WTC11 (cell line): Measurements from ENCODE around the gene UFM1. TPM values are rescaled to one million over a fixed set of nuclear protein-coding genes. Genes with fewer than 3 reads are reported as not detected.
A peak's percentile ranks its signal among the peaks of the same experiment; 100 is the strongest.

ENCODE experiments used
- ATAC-seq: fragments of 200-7000 bp; cut with Tn5 transposase; 2 replicates; pipeline ENCODE4 v1.10.0; 2021; ENCODE audit warnings: mild to moderate bottlenecking, moderate library complexity
- Bru-seq: library from RNA; stranded (reverse); fragments of 400-500 nt; gene quantifications from one replicate; lab custom pipeline; 2021; lab: Mats Ljungman, UMichigan
- CTCF ChIA-PET: fragments of 300-600 bp; sonication (Branson Sonifier 250); formaldehyde crosslinking; loops from one replicate; lab custom pipeline; 2021; ENCODE audit warnings: antibody characterized with exemption; lab: Charles Lee
- POLR2A ChIA-PET: fragments of 350-600 bp; sonication (Branson Sonifier 250); formaldehyde crosslinking; loops from one replicate; lab custom pipeline; 2021; ENCODE audit warnings: antibody characterized with exemption; lab: Charles Lee
- DNase-seq: peaks from one replicate; pipeline ENCODE4 v3.0.0; 2021; ENCODE audit warnings: low spot score
- H3K27ac Mint-ChIP-seq: 2 replicates; pipeline ENCODE4 v1.8.0; 2021; ENCODE audit warnings: mixed read lengths
- H3K27me3 Mint-ChIP-seq: 2 replicates; pipeline ENCODE4 v1.8.0; 2021; ENCODE audit warnings: low read depth, mild to moderate bottlenecking, moderate library complexity, mixed read lengths
- H3K36me3 Mint-ChIP-seq: 2 replicates; pipeline ENCODE4 v1.8.0; 2021; ENCODE audit warnings: mixed read lengths
- H3K4me1 Mint-ChIP-seq: 2 replicates; pipeline ENCODE4 v1.8.0; 2022; ENCODE audit warnings: mixed read lengths
- H3K4me3 Mint-ChIP-seq: 2 replicates; pipeline ENCODE4 v1.8.0; 2021; ENCODE audit warnings: mild to moderate bottlenecking, moderate library complexity, mixed read lengths
- H3K9me3 Mint-ChIP-seq: 2 replicates; pipeline ENCODE4 v1.8.0; 2021; ENCODE audit warnings: mixed read lengths
- ARID4B ChIP-seq: sonication (generic); formaldehyde crosslinking; IDR thresholded peaks from 2 replicates; pipeline ENCODE4 v1.8.0; 2023; ENCODE audit warnings: missing genetic modification reagents, mild to moderate bottlenecking, borderline replicate concordance
- ATF2 ChIP-seq: sonication (generic); formaldehyde crosslinking; IDR thresholded peaks from 2 replicates; pipeline ENCODE4 v1.8.1; 2022; ENCODE audit warnings: low read depth, missing genetic modification reagents, borderline replicate concordance
- CBFB ChIP-seq: sonication (generic); formaldehyde crosslinking; IDR thresholded peaks from 2 replicates; pipeline ENCODE4 v1.8.1; 2022; ENCODE audit warnings: mild to moderate bottlenecking, low read depth, missing genetic modification reagents
- CDX4 ChIP-seq: fragments of 250-450 bp; sonication (Bioruptor Pico); IDR thresholded peaks from 2 replicates; pipeline ENCODE4 v1.9.0; 2021; ENCODE audit warnings: moderate library complexity, mild to moderate bottlenecking, inconsistent platforms, borderline replicate concordance
- FOXP4 ChIP-seq: sonication (generic); formaldehyde crosslinking; IDR thresholded peaks from 2 replicates; pipeline ENCODE4 v1.8.0; 2022; ENCODE audit warnings: mild to moderate bottlenecking, missing genetic modification reagents
- GABPB1 ChIP-seq: sonication (generic); formaldehyde crosslinking; IDR thresholded peaks from 2 replicates; pipeline ENCODE4 v1.8.1; 2023; ENCODE audit warnings: mild to moderate bottlenecking, missing genetic modification reagents
- GRHL2 ChIP-seq: fragments of 250-450 bp; sonication (Bioruptor Pico); IDR thresholded peaks from 2 replicates; pipeline ENCODE4 v1.8.0; 2022; ENCODE audit warnings: mild to moderate bottlenecking, moderate library complexity; ENCODE audit not compliant: insufficient replicate concordance, severe bottlenecking
- MAX ChIP-seq: sonication (generic); formaldehyde crosslinking; IDR thresholded peaks from 2 replicates; pipeline ENCODE4 v1.8.0; 2022; ENCODE audit warnings: mild to moderate bottlenecking, missing genetic modification reagents
- MLX ChIP-seq: sonication (generic); formaldehyde crosslinking; IDR thresholded peaks from 2 replicates; pipeline ENCODE4 v1.8.1; 2023; ENCODE audit warnings: mild to moderate bottlenecking, missing genetic modification reagents, moderate library complexity
- NFATC4 ChIP-seq: fragments of 250-450 bp; sonication (Bioruptor Pico); IDR thresholded peaks from 2 replicates; pipeline ENCODE4 v1.9.0; 2021; ENCODE audit warnings: mild to moderate bottlenecking
- RORB ChIP-seq: fragments of 250-450 bp; sonication (Bioruptor Pico); IDR thresholded peaks from 2 replicates; pipeline ENCODE4 v1.9.0; 2021; ENCODE audit warnings: mild to moderate bottlenecking
- SMAD3 ChIP-seq: sonication (generic); formaldehyde crosslinking; IDR thresholded peaks from 2 replicates; pipeline ENCODE4 v1.8.0; 2022; ENCODE audit warnings: missing genetic modification reagents, mild to moderate bottlenecking, borderline replicate concordance
- TEAD1 ChIP-seq: sonication (generic); formaldehyde crosslinking; IDR thresholded peaks from 2 replicates; pipeline ENCODE4 v1.8.0; 2022; ENCODE audit warnings: mild to moderate bottlenecking, missing genetic modification reagents
- TEAD4 ChIP-seq: sonication (generic); formaldehyde crosslinking; IDR thresholded peaks from 2 replicates; pipeline ENCODE4 v1.8.0; 2022; ENCODE audit warnings: mild to moderate bottlenecking, missing genetic modification reagents
- ZBTB43 ChIP-seq: sonication (generic); formaldehyde crosslinking; IDR thresholded peaks from 2 replicates; pipeline ENCODE4 v1.8.1; 2023; ENCODE audit warnings: mild to moderate bottlenecking, missing genetic modification reagents
- ZNF121 ChIP-seq: sonication (generic); formaldehyde crosslinking; IDR thresholded peaks from 2 replicates; pipeline ENCODE4 v1.8.0; 2023; ENCODE audit warnings: missing genetic modification reagents
- ZNF138 ChIP-seq: sonication (generic); formaldehyde crosslinking; conservative IDR thresholded peaks from 2 replicates; pipeline ENCODE4 v1.8.1; 2022; ENCODE audit warnings: mild to moderate bottlenecking, moderate library complexity, missing genetic modification reagents
- long read RNA-seq, 3 experiments: library from RNA in 1 of 3; library from capped mRNA in 1 of 3; library from polyadenylated mRNA in 1 of 3; unstranded in 2 of 3; stranded (forward) in 1 of 3; transcript quantifications; one replicate each; pipeline ENCODE4 v2.0.0, GENCODE V29; 2021
- total RNA-seq: library from RNA; stranded (reverse); gene quantifications from 3 replicates; pipeline ENCODE4 v1.2.3, GENCODE V29; 2021

Gene UFM1
- total RNA-seq, result 41.0 to 57.7 TPM (median 49.0 TPM) in 3 replicates
- percentile 97 among the genes with signal in this experiment for Bru-seq, nascent RNA
- long read RNA-seq, experiment 1, transcript UFM1-201 (6 exons, 3,138 nt), result major isoform, 268 of 363 reads
- long read RNA-seq, experiment 1, partial matches to known transcripts, result 40 of 363 reads
- long read RNA-seq, experiment 1, other reads (novel, unspliced or antisense), result 51 of 363 reads
- long read RNA-seq, experiment 2, transcript UFM1-201 (6 exons, 3,138 nt), result major isoform, 37 of 94 reads
- long read RNA-seq, experiment 2, partial matches to known transcripts, result 42 of 94 reads
- long read RNA-seq, experiment 2, other reads (novel, unspliced or antisense), result 14 of 94 reads
- long read RNA-seq, experiment 3, transcript UFM1-205 (3 exons, 777 nt), result minor isoform, 5 of 85 reads
- long read RNA-seq, experiment 3, transcript UFM1-201 (6 exons, 3,138 nt), result major isoform, 73 of 85 reads
- long read RNA-seq, experiment 3, partial matches to known transcripts, result 1 of 85 reads
- long read RNA-seq, experiment 3, other reads (novel, unspliced or antisense), result 6 of 85 reads

GRCh38 chr13:38349390-38350113 is at the start of gene UFM1:
Gene UFM1 (plus strand): TSS chr13:38349851. CDS start chr13:38349920, 69 bp downstream.
- ChIA-PET CTCF (interaction anchor here (0.7 to 1.3 kb wide), 3 partner anchors 14 to 480 kb away, joined by 3 to 7 read pairs (median 3); no protein-coding TSS in a partner anchor), POLR2A (interaction anchor here (0.9 kb wide), 1 partner anchor 337 kb away, joined by 3 read pairs; the partner anchor contains the start of gene FREM2)
- no peaks in the 10 kb centered on the region for H3K9me3 Mint-ChIP-seq
- peaks cover 56% of the 10 kb centered on the region for H3K4me1 Mint-ChIP-seq
- peak; percentile 86 for DNase-seq
- H3K4me3 Mint-ChIP-seq, result peak within 1 kb of the TSS; percentile 99
- no peaks in the 10 kb centered on the region for H3K27me3 Mint-ChIP-seq
- H3K27ac Mint-ChIP-seq, result peak within 1 kb of the TSS; percentile 99
- TF ChIP-seq ATF2 (CRISPR knock-in tag) (no peak), GABPB1 (CRISPR knock-in tag) (no peak), MAX (CRISPR knock-in tag) (peak; percentile 66; the same call in 1 of the 2 replicates), TEAD1 (CRISPR knock-in tag) (0 out of 2 replicates have a peak, but pooled peaks have one; percentile 33)
- peaks cover 10% of the 10 kb centered on the region for H3K36me3 Mint-ChIP-seq
- peak; percentile 99 for ATAC-seq

GRCh38 chr13:38301236-38301635 is 48.4 kb upstream of the UFM1 start:
- no peaks in the 10 kb centered on the region for H3K27me3 Mint-ChIP-seq
- H3K27ac Mint-ChIP-seq, result no peak overlapping the region
- no peak for DNase-seq
- no peaks in the 10 kb centered on the region for H3K9me3 Mint-ChIP-seq
- H3K4me3 Mint-ChIP-seq, result no peak overlapping the region
- no peaks in the 10 kb centered on the region for H3K4me1 Mint-ChIP-seq
- ChIA-PET POLR2A (no interaction called here), CTCF (no interaction called here)
- TF ChIP-seq TEAD4 (CRISPR knock-in tag) (no peak), CDX4 (CRISPR knock-in tag) (no peak), RORB (CRISPR knock-in tag) (no peak), ZNF138 (CRISPR knock-in tag) (no peak), MAX (CRISPR knock-in tag) (no peak), GRHL2 (CRISPR knock-in tag) (no peak), NFATC4 (no peak), ZNF121 (no peak), SMAD3 (no peak), MLX (CRISPR knock-in tag) (no peak), CBFB (no peak), ZBTB43 (no peak), ARID4B (CRISPR knock-in tag) (no peak), FOXP4 (CRISPR knock-in tag) (no peak)
- no peaks in the 10 kb centered on the region for H3K36me3 Mint-ChIP-seq
- ATAC-seq, result no peak
